Activated naive CD4-positive, alpha-beta T cell treated with anti-CD3 and anti-CD28 coated beads, Interleukin-2, amount 50 U/mL, for 72 hours (primary cell): Measurements from ENCODE around the gene ANXA11. TPM values are rescaled to one million over a fixed set of nuclear protein-coding genes. Genes with fewer than 3 reads are reported as not detected.
"Not testable (repeated sequence)": the region's sequence is repeated elsewhere in the genome, so short reads cannot be mapped to it uniquely, and the experiment has no call there.

Source experiments
- ATAC-seq, 2 donors: fragments of 150-1000 bp; cut with Tn5 transposase; 2 replicates each; pipeline ENCODE4 v1.10.0; 2021; ENCODE audit warnings: mild to moderate bottlenecking in 2 of 2, moderate library complexity in 2 of 2
- DNase-seq, 2 donors: peaks; one replicate each; pipeline ENCODE4 v3.0.0; 2021 to 2022; ENCODE audit warnings: low spot score in 2 of 2
- H3K27ac Mint-ChIP-seq, 2 donors: one replicate each; pipeline ENCODE4 v1.8.0; 2022; ENCODE audit warnings: mild to moderate bottlenecking in 2 of 2, mixed read lengths in 2 of 2
- H3K36me3 Mint-ChIP-seq, 2 donors: one replicate each; pipeline ENCODE4 v1.8.0; 2022; ENCODE audit warnings: mixed read lengths in 2 of 2
- H3K9me3 Mint-ChIP-seq, 2 donors: one replicate each; pipeline ENCODE4 v1.8.0; 2022; ENCODE audit warnings: mixed read lengths in 2 of 2
- total RNA-seq, 2 donors: library from RNA; stranded (reverse); gene quantifications; one replicate each; pipeline ENCODE4 v1.2.3, GENCODE V29; 2022

Gene ANXA11
- total RNA-seq, result 100 to 1,000 TPM; 218 to 304 TPM

- peak; percentile 68 to 80 for ATAC-seq
- Mint-ChIP-seq H3K9me3 (no peaks in the 10 kb centered on the region), H3K27ac (peak within 1 kb of the TSS; percentile 95 to 98), H3K36me3 (peaks cover 32% of the 10 kb centered on the region in 2 donors)
- peak; percentile 80 to 86 for DNase-seq
These were observed at the start of gene ANXA11 for GRCh38 chr10:80205477-80206276. Gene ANXA11, minus strand, starts transcription at chr10:80205537. Its CDS starts 32,676 bp downstream, at chr10:80172861.

- not testable (repeated sequence) for ATAC-seq, H3K27ac Mint-ChIP-seq, H3K9me3 Mint-ChIP-seq, H3K36me3 Mint-ChIP-seq, DNase-seq
These were observed 49.4 kb upstream of the ANXA11 start for GRCh38 chr10:80254726-80255125.

DNA sequence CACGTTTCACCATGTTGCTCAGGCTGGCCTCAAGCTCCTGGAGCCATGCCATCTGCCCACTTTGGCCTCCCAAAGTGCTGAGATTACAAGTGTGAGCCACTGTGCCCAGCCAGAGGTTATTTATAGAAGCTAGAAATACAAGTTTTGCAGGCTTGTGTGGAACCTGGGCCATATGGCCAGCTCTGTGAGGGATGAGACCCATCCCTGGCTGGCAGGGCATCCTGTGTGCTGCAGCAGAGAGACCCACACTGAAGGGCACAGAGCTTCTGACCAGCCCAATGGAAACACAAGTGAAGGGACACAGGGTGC, 48.6 kb upstream of the ANXA11 start:
- not testable (repeated sequence) for DNase-seq, H3K36me3 Mint-ChIP-seq, ATAC-seq, H3K27ac Mint-ChIP-seq, H3K9me3 Mint-ChIP-seq

DNA sequence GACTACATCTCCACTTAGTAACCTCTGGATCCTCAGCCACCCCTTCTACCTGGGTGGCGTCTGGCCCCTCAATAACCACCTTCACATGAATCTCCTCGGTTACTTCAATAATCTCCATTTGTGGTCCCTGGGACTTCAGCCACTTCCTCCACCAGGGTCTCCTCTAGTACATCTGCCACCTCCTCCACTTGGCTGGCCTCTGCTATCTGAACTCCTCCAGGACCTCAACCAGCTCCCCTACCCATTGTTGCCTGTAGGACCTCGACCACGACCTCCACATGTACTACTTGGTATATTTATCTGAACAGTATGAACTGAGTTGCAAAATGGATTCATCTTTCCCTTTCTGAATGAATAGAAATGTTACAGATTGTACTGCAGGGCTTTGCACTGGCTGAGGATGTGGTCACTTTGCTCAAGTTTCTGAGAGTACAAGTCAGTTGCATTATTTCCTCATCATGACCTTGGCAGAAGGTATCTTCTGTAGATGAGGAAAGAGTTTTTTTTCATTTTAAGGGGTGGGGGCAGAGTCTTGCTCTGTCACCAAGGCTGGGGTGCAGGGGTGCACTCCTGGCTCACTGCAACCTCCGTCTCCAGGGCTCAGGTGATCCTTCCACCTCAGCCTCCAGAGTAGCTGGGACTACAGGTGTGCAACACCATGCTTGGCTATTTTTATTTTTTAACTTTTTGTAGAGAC, 48.1 kb upstream of the ANXA11 start:
- Mint-ChIP-seq H3K9me3 (no peaks in the 10 kb centered on the region), H3K27ac (no peak overlapping the region), H3K36me3 (no peaks in the 10 kb centered on the region)
- DNase-seq (no peak), ATAC-seq (peak; percentile 44 to 76)

DNA sequence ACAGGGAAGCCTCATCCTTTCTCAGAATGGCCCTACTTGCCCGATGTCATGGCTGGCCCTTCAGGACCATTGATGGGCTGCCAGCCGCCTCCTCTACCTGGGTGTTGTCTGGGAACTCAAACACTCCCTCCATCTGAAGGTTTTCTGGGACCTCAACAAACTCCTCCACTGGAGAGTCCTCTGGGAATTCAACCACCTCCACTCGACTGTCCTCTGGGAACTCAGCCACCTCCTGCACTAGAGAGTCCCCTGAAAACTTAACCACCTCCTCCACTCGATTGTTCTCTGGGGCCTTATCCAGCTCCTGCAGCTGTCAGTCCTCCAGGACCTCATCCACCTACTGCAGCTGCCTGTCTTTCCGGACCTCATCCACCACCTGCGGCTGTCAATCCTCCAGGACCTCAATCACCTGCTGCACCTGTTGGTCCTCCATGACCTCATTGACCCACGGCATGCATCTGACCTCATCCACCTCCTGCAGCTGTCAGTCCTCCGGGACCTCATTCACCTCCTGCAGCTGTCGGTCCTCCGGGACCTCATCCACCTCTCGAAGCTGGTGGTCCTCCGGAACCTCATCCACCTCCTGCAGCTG, 47.1 kb upstream of the ANXA11 start:
- Mint-ChIP-seq H3K27ac (no peak overlapping the region), H3K9me3 (no peaks in the 10 kb centered on the region), H3K36me3 (no peaks in the 10 kb centered on the region)
- ATAC-seq (no peak), DNase-seq (no peak)

DNA sequence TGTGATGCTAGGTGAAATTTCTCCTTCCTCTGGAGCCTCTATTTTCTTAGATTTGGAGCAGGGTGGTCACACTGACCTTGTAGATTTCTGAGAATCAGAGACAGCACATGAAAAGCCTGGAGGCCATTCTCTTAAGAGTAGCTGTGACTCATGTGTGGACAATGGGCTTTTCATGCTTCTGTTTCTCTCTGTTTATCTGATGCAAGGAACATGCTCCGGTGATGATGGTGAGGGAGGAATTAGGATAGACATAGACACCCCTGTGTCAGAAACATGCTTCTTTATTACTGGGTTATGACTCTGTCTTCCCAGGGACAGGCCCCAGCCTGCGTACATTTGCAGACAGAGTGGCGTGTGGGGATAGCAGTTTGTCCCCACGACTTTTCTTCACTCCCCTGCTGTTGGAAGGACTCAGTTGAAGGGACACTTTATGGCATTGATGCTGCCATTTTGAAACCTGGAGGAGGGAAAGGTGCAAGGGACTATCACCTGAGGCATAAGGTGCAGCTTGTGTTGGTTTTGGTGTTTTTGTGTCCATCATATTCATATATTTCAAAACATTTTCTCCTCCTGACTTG, 46.5 kb upstream of the ANXA11 start:
- not testable (repeated sequence) for DNase-seq, H3K9me3 Mint-ChIP-seq, H3K36me3 Mint-ChIP-seq, H3K27ac Mint-ChIP-seq, ATAC-seq

DNA sequence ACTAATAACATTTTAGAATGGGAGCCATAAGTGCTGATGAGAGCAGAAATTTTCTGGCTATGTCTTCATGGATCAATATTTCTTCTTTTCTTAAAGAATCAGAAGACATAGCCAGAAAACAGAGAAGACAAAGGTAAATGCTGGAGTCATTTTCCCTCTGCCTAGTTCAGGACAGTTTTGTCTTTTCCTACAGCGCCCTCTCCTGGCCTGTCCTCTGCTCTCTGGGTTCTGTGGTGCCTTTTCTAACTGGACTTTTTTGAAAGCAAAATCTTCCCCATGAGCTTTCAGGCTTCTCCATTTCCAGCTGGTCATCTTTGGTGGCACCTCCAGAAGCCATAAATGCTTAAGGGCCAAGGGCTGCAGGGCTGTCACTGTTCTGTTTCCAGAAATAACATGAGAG, 45.1 kb upstream of the ANXA11 start:
- not testable (repeated sequence) for H3K9me3 Mint-ChIP-seq, H3K36me3 Mint-ChIP-seq, DNase-seq, H3K27ac Mint-ChIP-seq
- ATAC-seq, result peak; percentile 43 to 67

- not testable (repeated sequence) for H3K36me3 Mint-ChIP-seq, H3K27ac Mint-ChIP-seq, ATAC-seq, H3K9me3 Mint-ChIP-seq, DNase-seq
These were observed 44.6 kb upstream of the ANXA11 start for GRCh38 chr10:80249906-80250305.

DNA sequence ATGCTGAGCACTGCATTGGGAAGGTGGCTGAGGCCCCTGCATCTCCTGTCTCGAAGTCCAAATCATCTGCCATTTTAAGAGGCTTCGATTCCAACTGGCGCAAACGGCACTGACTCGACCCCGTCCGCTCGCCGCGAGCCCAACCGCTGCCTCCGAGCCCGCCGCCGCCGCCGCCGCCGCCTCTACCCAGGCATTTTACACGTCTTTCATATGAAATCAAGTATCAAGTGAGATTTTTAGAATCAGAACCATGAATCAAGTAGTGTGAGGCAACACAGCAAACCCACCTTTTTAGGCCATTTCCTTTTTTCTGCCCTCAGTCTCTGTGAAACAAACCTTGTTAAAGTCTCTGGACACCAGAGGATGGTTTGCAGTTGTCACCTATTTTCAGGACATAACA, 42.3 kb upstream of the ANXA11 start:
- not testable (repeated sequence) for ATAC-seq, H3K9me3 Mint-ChIP-seq, H3K36me3 Mint-ChIP-seq, DNase-seq, H3K27ac Mint-ChIP-seq

- ATAC-seq, DNase-seq, H3K36me3 Mint-ChIP-seq, H3K9me3 Mint-ChIP-seq, H3K27ac Mint-ChIP-seq: not testable (repeated sequence)
These were observed 39.0 kb upstream of the ANXA11 start for GRCh38 chr10:80244371-80244770.

- not testable (repeated sequence) for H3K36me3 Mint-ChIP-seq, ATAC-seq, DNase-seq, H3K27ac Mint-ChIP-seq, H3K9me3 Mint-ChIP-seq
These were observed 37.0 kb upstream of the ANXA11 start for GRCh38 chr10:80242341-80242740.

DNA sequence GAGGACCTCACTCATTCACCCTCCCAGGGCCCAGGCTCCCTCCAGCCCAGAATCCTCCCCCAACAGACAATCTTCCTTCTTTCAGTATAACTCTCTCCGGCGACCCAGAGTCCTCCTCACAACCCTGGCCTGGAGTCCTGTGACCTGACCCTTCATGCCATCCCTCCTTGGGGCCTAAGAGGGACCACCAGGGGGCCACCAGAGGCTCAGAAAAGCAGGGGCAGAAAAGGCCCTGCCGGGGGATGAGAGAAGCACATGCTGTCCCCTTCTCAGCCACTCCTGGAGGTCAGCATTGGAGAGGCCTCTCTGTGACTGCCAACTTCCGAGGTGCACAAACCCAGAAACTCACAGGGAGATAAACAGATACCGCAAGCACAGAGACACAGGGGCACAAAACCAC, 31.1 kb upstream of the ANXA11 start:
- DNase-seq, H3K36me3 Mint-ChIP-seq, H3K27ac Mint-ChIP-seq, H3K9me3 Mint-ChIP-seq, ATAC-seq: not testable (repeated sequence)

DNA sequence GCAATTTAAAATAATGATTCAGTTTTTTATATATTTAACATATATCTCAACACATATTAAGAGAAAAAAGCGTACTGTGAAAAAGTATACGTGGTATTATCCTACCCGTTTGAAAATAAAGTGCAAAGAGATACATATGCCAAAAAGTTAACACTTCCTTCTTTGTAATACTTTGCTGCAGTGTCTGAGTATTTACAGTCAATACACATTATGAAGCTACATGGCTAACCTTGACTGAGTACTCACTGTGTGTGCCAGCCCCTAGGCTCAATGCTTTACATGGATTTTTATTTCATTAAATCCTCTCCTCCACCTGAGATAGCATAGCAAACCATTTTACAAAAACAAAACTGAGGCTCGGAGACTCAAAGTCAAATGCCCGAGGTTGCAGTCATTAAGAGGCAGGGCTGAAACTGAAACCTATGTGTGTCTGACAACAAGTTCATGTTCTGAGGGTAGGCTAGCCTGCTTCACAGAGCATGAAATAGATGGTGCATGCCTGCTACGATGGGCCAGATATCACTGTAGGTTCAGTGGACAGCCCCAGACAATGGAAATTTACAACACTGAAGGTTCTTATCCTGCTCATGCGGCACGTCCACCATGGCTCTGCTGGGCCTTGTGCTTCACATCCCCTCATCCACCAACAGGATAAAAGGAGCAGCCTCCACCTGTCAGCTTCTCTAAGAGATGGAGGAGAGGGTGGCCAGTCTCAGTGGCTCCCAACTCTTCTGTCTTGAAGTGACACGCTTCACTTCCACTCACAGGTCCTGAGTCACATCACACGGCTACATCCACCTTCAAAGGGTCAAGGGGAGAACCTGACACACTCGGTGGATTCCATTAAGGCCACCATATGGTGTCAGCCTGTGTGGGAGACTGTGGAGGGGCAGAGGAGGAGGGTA, 29.2 kb upstream of the ANXA11 start:
- not testable (repeated sequence) for DNase-seq, H3K27ac Mint-ChIP-seq, H3K36me3 Mint-ChIP-seq, H3K9me3 Mint-ChIP-seq
- ATAC-seq, result peak in 1 of 2 donors; percentile 40

DNA sequence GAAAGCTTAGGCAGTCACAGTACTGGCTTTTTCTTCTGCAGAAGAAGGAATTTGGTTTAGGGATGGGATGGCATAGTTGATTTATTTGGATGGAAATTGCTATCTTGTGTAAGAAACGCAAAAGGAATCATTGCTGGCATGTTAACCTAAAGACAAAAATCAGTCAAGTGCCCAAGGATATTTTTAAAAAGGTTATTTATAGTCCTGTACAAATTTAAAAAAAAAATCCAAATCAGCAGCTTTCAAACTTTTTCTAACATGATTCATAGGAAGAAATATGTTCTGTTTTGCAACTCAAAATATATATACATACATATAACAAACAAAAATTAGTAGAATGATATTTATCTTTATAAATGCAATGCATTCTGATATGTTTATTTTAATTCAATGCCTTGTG, 28.5 kb upstream of the ANXA11 start:
- not testable (repeated sequence) for H3K36me3 Mint-ChIP-seq, DNase-seq, ATAC-seq, H3K27ac Mint-ChIP-seq, H3K9me3 Mint-ChIP-seq

DNA sequence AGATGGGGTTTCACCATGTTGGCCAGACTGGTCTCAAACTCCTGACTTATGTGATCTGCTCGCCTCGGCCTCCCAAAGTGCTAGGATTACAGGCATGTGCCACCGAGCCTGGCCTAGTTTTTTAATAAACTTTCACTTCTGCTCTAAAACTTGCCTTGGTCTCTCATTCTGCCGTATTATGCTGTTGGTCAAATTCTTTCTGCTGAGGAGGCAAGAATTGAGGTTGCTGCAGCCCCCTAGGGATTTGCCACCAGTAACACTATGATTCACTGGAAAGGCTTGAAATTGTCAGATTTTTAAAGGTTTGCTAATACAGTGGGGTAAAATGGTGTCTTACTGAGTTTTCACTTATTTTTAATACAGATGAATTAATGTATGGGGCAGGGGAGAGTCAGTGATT, 21.4 kb upstream of the ANXA11 start:
- H3K27ac Mint-ChIP-seq, H3K9me3 Mint-ChIP-seq, ATAC-seq, H3K36me3 Mint-ChIP-seq, DNase-seq: not testable (repeated sequence)

DNA sequence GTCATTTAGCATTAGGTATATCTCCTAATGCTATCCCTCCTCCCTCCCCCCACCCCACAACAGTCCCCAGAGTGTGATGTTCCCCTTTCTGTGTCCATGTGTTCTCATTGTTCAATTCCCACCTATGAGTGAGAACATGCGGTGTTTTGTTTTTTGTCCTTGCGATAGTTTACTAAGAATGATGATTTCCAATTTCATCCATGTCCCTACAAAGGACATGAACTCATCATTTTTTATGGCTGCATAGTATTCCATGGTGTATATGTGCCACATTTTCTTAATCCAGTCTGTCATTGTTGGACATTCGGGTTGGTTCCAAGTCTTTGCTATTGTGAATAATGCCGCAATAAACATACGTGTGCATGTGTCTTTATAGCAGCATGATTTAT, 17.7 kb upstream of the ANXA11 start:
- not testable (repeated sequence) for H3K9me3 Mint-ChIP-seq, ATAC-seq, H3K27ac Mint-ChIP-seq, H3K36me3 Mint-ChIP-seq, DNase-seq
